CD4-positive, alpha-beta T cell treated with Interleukin-2 at 100 ng/mL for 4 hours (primary cell): ENCODE results near the gene STXBP1.
"Not testable (repeated sequence)": the region's sequence is repeated elsewhere in the genome, so short reads cannot be mapped to it uniquely, and the experiment has no call there.

Experiments
- DNase-seq: peaks from one replicate; pipeline ENCODE4 v3.0.0-alpha.2; 2020; ENCODE audit warnings: low spot score

Gene STXBP1

GRCh38 chr9:127577194-127577593, 34.9 kb upstream of the STXBP1 start:
- DNase-seq = not testable (repeated sequence)

DNA sequence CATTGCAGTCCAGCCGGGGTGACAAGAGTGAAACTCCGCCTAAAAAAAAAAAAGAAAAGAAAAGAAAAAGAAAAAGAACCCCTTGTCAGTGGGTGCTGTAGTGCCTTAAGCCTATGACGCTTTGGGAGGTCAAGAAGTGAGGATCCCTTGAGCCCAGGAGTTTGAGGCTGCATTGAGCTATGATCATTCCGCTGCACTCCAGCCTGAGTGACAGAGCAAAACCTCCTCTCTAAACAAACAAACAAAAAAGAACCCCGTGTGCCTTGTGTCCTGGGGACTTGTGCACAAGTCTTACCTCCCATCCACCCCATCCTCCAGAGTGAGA, 33.5 kb upstream of the STXBP1 start:
- no peak for DNase-seq

DNA sequence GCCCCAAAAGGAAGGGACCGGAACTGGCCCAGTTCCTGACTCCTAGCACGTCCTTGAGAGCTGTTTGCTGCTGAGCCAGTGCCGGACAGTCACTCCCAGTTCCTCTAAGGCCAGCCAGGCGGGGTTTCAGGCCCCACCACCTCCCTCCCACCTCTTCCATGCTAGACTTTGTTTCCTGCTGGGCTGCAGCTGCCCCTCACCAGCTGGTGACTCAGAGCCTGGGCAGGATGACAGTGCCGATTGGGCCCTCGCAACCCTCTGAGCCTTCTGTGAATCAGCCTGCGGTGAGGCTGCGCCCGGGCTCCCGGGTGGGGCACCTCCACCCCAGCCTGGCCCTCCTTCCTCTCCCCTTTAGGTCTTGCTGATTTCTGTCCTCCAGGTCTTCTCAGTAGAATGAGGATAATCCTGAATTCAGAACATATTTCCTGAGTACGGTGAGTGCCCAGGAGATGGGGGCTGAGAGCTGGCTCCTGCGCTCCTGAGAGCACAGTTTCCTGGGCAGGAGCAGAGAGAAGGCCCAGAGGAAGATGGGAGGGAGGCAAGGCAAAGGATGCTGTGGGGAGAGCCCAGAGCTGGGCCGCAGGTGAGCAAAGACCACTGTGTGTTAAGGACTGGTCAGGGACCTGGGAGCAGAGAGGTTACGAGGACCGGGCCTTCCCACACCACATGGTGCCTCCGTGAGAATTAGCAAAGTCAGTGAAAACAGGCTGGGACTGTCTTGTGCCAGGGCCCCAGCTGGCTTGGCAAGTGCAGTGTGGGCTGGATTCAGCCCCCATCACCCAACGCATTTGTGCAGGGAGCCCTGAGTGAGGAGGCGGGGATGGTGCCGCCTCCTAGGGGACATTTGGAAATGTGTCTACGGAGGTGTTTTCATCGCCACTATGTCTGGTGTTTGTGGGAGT, 32.9 kb upstream of the STXBP1 start:
- DNase-seq = peak; percentile 84

GRCh38 chr9:127580366-127580765, 31.7 kb upstream of the STXBP1 start:
- DNase-seq = no peak

- no peak for DNase-seq
Measured at GRCh38 chr9:127580879-127581475, 31.1 kb upstream of the STXBP1 start.

GRCh38 chr9:127584474-127584805, 27.6 kb upstream of the STXBP1 start:
- DNase-seq = not testable (repeated sequence)

DNA sequence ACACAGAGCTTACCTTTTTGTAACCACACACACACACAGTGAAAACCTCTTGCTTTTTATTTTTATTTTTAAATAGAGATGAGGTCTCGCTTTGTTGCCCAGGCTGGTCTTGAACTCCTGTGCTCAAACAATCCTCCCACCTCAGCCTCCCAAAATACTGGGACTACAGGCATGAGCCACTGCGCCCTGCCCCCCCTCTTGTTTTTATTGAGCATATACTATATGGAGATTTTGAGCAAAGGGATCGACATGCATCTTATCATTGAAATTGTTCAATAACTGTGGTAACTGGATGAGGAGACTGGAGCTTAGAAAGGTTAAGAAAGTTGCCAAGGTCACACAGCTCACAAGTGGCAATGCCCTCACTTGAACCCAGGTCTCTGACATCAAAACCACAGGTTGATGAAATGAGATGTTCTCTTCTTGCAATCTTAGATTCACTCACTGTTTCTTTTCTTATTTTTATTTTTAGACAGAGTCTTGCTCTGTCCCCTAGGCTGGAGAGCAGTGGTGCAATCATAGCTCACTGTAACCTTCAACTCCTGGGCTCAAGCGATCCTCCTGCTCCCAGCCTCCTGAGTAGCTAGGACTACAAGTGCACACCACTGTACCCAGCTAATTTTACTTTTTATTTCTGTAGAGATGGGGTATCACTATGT, 26.8 kb upstream of the STXBP1 start:
- DNase-seq = no peak

- no peak for DNase-seq
Measured at GRCh38 chr9:127586096-127586495, 26.0 kb upstream of the STXBP1 start.

DNA sequence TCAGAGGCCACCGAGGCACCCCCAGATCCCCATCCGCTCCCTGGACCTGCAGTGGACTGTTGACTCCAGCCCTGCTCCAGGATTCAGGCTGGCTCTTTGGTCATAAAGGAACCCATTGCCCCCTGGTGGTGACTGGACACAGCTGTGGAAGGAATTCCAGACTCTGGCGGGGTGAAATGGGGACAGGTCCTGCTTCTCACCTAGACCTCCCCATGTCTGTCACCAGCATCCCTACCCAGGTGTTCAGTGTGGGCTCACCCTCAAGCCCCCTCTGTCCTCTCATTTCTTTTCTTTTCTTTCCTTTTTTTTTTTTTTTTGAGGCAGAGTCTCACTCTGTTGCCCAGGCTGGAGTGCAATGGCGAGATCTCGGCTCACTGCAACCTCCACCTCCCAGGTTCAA, 25.5 kb upstream of the STXBP1 start:
- peak; percentile 71 for DNase-seq

- no peak for DNase-seq
Measured at GRCh38 chr9:127587966-127588365, 24.1 kb upstream of the STXBP1 start.

- no peak for DNase-seq
Measured at GRCh38 chr9:127588740-127589506, 23.2 kb upstream of the STXBP1 start.

DNA sequence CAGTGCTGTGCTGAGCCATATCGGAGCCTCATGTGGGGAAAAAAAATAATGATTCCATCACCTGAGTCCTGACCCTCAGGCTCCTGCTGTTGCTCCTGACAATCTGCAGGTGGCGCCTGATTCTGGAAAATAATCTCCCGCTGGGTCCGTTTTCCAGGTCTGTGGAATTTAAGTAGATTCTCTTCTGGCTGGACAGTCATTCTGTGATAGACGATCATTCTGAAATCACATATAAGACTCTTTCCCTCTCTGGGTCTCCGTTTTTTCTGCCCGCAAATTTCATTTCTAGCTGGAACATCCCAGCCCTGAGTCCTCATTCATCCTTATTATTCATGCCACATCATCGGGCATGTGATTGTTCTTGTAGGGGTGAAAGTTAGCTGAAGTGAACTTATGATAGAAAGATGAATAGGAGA, 22.1 kb upstream of the STXBP1 start:
- DNase-seq = peak; percentile 45

DNA sequence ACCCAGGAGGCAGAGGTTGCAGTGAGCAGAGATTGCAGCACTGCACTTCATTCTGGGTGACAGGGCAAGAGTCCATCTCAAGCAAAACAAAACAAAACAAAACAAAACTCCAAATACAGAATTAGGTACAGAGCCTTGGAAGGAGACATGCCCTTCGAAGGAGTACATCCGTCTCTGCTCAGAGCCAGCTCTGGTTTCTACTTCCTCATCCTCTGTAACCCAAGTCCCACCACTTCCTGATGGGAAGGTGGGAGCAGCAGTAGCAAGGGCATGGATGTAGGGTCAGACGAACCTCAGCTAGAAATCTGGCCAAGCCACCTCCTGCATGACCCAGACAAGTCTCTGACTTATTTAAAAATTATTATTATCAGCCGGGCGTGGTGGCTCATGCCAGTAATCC, 16.5 kb upstream of the STXBP1 start:
- no peak for DNase-seq

DNA sequence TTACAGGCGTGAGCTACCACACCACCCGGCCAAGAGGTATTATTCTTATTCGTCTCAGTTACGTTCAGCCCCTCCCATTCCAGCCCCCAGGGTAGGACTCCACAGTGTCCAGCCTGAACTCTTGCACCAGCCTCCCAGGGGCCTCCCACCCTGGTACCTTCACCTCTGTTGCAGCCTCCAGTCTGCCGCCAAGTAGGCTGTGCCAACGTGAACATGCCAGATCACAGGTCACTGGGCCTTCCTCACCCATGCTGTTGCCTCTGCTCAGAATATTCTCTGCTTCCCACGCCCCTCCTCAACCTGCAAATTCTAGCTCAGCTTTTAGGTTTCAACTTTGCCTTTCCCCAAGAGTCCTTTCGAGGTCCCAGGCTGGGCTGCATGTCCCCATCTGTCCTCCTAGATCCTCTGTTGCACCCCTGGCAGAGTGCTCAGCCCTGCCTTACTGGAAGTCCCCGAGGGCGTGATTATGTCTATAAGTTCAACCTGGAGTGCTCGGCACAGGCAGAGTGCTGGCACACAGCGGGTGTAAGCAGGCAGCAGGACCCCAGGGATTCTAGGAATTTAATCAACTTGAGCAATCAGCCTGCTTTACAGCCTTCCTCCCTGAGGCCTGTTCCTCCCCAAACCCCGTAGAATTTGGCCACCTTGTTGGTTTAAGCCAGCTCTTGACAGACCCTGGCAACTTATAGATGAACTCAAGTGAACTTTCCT, 13.1 kb upstream of the STXBP1 start:
- no peak for DNase-seq

GRCh38 chr9:127599550-127599891, 12.6 kb upstream of the STXBP1 start:
- DNase-seq = no peak

GRCh38 chr9:127603226-127603625, 8.9 kb upstream of the STXBP1 start:
- no peak for DNase-seq

DNA sequence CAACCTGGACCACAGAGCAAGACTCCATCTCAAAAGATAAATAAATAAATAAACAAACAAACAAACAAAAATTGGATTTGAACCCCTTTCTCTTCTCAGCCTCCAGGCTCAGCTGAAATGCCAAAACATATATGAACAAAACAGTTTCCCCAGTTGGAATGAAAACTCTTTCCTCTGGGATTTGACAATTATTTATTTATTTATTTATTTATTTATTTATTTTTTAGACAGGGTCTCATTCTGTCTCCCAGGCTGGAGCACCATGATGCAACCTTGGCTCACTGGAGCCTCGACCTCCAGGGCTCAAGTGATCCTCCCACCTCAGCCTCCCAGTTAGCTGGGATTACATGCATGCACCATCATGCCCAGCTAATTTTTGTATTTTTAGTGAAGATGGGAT, 6.0 kb upstream of the STXBP1 start:
- no peak for DNase-seq

DNA sequence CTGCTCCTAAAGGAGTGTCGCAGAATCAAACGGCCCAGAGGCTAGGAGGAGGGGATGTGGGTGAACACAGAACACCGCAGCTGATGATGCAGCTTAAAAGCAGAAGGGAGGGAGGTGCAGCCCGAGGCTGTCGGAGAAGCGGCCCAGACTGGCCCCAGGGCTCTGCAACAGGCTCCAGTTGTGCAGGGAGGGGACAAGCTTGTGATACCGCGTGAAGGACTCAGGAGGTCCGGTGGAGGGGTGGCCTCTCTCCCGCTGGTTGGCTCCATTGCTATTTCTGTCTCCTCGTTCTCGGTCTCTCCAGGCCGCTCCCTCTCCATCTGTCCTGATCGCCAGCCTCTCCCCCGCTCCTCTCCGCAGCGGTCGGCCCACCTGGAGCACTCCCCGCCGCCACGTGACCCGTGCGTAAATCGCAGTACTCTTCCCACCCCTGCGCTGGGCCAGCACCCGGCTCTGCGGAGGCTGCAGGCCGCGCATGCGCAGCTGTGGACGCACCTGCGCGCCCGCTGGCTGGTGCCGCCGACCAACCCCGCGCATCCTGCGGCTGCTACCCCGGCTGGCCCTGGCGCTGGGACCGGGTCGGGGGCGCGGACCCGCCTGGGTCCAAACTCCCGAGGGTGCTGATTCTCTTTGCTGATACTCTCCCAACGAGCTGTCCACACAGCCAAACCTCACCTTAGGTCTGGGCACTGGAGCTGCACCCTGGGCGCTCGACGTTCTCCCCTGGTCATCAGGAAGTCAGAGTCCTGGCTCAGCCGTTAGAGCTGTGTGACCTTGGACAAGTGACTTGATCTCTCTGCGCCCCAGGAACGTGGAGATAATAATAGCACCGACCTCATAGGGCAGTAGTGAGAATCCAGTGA, 3.7 kb upstream of the STXBP1 start:
- DNase-seq = peak; percentile 73

GRCh38 chr9:127611603-127611898, 526 bp upstream of the STXBP1 start:
- DNase-seq = no peak

DNA sequence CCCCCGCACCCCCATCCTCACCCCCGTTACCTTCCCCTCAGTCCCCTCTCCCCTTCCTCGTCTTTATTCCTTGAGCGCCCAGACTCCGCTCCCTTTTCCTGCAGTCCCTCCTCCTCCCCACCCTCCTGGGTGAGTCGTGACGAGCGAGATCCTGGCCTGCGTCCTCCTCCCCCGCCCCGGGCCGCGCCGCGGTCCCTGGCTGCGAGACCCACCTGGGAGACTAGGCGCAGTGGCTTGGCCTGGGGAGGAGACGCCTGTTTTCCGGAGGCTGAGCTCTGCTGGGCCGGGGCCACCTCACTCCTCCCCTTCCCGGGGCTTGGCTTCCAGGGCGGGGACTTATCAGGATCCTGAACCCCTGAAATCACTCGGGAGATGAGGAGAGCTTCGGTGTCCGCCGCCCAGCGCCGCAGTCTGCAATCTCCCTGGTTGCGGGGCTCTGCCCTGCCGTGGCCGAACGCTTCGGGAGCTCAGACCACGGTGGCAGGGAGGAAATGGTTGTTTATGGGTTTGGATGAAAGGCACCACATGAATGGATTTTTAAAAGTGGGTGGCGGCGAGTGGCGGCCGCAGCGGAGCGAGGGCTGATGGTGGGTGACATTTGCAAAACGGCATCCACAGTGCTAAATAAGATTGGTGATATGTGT, 984 bp downstream of the STXBP1 start:
- peak; percentile 18 for DNase-seq

DNA sequence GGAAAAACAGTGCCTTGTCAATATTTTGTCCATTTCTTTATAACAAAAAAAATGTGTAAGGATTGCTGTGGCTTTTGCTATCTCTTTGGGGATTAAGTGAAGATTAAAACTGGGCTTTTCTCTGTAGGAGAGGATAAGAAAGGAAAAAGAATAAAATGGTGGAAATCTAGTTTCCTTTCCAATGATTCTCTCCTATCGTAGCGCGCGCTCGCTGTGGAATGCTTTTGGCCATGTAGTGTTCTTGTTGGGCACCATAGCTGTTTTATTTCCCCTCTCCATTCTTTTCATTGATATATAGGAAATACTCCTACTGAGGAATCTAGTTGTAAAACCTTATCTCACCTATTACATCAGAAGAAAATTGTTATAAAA, 1.5 kb downstream of the STXBP1 start:
- DNase-seq = no peak
